ENCODE data around the gene MSANTD1.
A peak's percentile ranks its signal among the peaks of the same experiment; 100 is the strongest.
"Not testable (repeated sequence)": the region's sequence is repeated elsewhere in the genome, so short reads cannot be mapped to it uniquely, and the experiment has no call there.

MSANTD1 gene

DNA sequence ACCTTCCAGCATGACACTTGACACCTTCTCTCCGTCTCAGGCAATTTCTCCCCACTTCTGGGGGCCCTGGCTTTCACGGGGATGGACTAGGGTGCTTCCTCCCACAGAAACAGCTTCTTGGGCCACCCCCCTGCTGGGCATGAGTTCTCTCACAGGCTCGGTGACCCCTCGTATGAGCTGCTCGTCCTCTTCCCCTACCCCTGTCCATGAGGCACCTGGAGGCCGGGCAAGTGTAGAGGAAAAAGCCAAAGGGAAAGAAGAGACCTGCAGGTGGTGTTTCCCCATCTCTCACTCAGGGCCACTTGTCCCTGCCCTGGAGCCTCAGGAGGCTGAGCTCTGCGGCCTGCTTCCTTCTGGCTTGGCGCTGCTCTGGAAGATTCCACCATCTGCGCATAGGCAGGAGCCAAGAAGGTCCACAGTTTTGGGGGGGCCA lies 41.9 kb downstream of the MSANTD1 start:
- no peak for DNase-seq (ENCODE audit: low read depth)

DNA sequence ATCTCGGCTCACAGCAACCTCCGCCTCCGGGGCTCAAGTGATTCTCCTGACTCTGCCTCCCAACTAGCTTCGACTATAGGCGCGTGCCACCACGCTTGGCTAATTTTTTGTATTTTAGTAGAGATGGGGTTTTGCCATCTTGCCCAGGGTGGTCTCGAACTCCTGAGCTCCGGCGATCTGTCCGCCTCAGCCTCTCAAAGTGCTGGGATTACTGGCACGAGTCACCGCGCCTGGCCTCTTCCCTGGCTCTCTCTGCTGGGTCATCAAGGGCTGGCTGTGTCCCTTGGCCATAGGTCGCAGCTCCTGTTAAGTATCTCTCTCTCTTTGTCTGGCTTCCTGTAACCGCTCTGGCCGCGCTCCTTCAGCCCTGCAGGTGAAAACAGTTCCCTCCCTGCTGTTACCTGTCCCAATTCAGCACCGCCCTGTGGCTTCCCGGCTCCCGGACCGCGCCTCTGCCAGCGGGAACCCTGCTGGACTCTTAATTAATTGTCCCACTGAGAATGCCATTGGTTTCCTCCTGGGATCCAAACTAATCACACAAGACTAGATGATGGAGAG lies 42.5 kb downstream of the MSANTD1 start:
- DNase-seq (ENCODE audit: low read depth), result no peak

- DNase-seq (ENCODE audit: low read depth), result peak; percentile 27
These were observed 43.1 kb downstream of the MSANTD1 start for GRCh38 chr4:3291969-3292570.

- peak; percentile 74 for DNase-seq (ENCODE audit: low read depth)
These were observed 43.8 kb downstream of the MSANTD1 start, which contains the start of gene RGS12 for GRCh38 chr4:3292571-3293400. RGS12 (plus strand) TSS chr4:3293021; CDS start chr4:3316171, 23,150 bp downstream.

DNA sequence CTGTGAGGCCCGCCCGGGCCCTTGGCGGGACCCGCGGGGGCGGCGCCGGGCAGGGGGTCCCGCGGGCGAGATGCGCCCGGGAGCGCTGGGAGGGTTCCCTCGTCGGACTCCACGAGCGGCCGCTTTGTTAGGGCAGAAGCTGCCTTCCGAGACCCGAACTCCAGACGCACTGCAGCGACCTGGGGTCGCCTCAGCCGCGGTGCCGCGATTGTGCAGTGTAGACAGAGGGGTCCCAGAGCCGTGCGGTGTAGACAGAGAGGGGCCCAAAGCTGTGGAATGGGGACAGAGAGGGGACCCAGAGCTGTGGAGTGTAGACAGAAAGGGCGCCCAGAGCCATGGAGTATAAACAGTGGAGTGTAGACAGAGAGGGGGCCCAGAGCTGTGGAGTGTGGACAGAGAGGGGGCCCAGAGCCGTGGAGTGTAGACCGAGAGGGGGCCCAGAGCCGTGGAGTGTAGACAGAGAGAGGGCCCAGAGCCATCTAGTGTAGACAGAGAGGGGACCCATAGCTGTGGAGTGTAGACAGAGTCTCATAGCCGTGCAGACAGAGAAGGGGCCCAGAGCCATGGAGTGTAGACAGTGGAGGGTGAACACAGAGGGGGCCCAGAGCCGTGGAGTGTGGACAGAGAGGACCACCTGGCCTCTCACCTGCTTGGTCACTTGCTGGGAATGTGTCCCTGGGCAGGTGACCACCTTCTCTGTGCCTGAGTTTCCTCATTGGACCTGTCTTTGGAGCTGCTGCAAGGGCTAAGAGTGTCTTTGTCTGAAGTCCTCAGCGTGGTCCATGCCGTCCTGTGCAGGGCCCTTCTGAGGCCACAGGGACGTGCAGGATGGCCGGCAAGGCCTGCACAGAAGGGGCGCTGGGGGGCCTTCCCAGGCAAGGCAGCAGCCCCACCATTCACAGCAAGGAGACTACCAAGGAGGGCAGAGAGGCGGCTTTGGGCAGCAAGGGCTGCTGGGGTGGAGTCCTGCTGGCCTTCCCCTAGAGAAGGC lies 44.7 kb downstream of the MSANTD1 start:
- no peak for DNase-seq (ENCODE audit: low read depth)

DNA sequence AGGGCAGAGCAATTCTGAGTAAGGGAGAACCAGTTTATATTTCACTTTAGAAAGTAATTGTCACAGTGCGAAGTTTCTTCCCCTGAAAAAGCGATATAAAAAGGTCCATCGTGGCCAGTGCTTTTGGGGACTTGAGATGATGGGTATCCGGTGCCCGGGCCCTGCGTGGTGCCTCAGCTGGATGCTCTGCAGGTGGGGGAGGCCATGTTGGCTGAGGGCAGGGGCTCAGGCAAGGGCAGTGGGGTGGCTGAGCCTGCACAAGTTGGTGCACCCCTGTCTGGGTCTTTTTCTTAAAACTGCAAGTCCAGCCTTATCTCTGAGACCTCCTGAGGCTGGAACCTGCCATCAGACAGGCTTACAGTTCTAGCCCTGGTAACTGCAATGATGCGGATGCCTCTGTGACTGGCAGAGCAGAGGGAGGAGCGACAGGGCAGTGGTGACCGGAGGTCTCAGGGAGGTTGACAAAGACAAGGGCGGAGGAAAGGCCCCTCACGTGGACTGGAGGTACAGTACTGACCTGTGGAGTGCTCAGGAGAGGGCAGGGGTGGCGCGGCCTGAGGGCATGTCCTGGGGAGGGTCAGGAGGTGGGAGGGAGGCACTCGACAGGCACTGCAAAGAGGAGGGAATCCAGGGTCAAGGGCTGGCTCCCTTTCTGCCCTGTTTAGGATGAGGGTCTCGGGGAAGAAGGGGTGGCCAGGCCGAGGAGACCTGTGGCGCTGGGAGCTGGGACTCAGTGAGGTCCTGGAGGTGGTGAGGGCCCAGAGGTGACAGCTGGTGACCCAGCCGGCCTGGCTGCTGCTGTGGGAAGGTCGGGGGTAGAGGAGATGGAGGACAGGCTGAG lies 45.7 kb downstream of the MSANTD1 start:
- no peak for DNase-seq (ENCODE audit: low read depth)

GRCh38 chr4:3295837-3296624 lies 47.1 kb downstream of the MSANTD1 start:
- DNase-seq (ENCODE audit: low read depth), result no peak

DNA sequence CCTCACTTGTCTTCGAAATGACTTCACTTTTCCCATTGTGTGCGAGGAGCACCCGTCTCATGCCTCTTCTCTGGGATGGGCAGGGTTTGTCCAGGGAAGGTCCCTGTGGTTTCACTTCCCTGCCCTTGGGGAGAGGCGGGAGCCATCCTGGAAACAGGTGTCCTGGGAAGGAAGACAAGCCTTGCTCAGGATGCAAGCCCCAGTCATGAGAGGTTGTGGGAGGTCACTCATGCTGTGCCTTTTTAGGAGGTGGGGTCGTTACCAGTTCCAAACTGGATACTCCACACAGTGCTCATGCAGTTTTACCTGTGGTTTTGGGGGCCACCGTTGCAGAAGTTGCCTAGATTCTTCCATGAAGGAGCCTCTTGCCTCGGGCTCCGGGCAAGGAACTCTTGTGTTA lies 47.7 kb downstream of the MSANTD1 start:
- no peak for DNase-seq (ENCODE audit: low read depth)

GRCh38 chr4:3297066-3297859 lies 48.3 kb downstream of the MSANTD1 start:
- DNase-seq (ENCODE audit: low read depth), result no peak

GRCh38 chr4:3299122-3299975 lies 50.4 kb downstream of the MSANTD1 start:
- no peak for DNase-seq (ENCODE audit: low read depth)

GRCh38 chr4:3299976-3300671 lies 51.2 kb downstream of the MSANTD1 start:
- no peak for DNase-seq (ENCODE audit: low read depth)

- not testable (repeated sequence) for DNase-seq (ENCODE audit: low read depth)
These were observed 51.9 kb downstream of the MSANTD1 start for GRCh38 chr4:3300882-3301281.

DNA sequence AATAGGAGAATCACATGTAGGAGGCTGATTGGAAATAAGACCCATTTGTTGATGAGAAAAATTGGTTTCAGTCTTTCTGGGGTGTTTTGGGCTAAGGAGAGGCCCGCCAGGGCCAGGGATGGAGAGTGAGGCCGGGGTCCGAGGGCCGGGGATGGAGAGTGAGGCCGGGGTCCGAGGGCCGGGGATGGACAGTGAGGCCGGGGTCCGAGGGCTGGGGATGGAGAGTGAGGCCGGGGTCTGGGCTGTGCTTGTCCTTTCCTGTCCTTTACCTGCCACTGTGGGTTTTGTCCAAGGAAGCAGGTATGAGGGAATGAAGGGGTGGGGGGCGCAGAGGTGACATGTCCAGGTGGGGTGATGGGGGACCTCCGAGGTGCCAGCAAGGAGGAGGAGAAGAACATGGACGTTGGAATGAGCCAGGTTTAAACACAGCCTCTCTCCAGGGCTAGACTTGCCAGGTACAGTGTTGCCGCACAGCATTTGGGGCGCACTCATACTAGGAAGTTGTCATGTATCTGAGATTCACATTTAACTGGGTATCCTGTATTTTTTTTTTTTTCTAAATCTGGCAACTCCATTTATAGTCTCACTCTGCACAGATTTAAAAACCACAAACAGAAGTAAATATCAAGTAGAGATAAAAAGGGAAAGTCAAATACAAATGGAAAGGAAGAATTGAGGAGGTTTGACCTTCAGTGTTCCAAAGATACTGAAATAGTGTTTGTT lies 52.7 kb downstream of the MSANTD1 start:
- no peak for DNase-seq (ENCODE audit: low read depth)

DNA sequence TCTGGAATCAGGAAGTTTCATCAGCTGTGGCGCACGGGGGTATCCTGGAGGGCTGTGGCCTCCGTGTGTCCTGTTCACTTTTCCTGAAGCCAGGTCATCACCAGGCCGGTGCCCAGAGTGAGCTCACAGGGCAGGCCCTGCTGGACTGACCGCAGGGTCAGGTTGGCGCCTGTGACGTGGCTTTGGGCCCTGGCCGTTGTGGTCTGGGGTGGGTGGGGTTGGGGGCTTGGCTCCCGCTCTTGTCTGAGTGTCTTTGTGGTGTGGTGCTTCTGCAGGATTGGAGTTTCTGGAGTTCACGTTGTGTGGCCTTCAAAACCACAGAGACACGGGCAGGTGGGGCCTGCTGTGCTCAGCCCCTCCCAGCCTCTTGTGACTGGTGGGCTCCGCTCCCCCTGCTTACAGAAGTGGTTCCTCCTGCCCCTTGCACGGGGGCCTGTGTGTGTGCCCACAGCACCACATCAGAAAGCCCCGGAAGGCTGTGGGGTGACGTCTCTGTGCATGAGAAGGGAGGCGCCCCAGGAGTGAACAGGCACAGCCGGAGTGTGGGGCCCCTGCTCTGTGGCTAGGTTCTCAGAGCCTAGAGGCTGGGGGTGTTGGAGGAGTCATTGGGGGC lies 53.3 kb downstream of the MSANTD1 start:
- DNase-seq (ENCODE audit: low read depth), result no peak

- DNase-seq (ENCODE audit: low read depth), result no peak
These were observed 54.0 kb downstream of the MSANTD1 start for GRCh38 chr4:3302786-3303564.

- DNase-seq (ENCODE audit: low read depth), result no peak
These were observed 54.5 kb downstream of the MSANTD1 start for GRCh38 chr4:3303565-3303824.
